Measurements from ENCODE around the gene TEX35.
"Not testable (repeated sequence)": the region's sequence is repeated elsewhere in the genome, so short reads cannot be mapped to it uniquely, and the experiment has no call there.

The TEX35 gene

GRCh38 chr1:178542554-178543289 lies 29.8 kb downstream of the TEX35 start:
- DNase-seq: peak; percentile 67

GRCh38 chr1:178543290-178543607 lies 30.3 kb downstream of the TEX35 start:
- no peak for DNase-seq

- DNase-seq: no peak
Observed at GRCh38 chr1:178544531-178544930, 31.6 kb downstream of the TEX35 start.

GRCh38 chr1:178548108-178548507 lies 35.2 kb downstream of the TEX35 start:
- DNase-seq: no peak

GRCh38 chr1:178551307-178551706 lies 38.4 kb downstream of the TEX35 start:
- no peak for DNase-seq

- DNase-seq: no peak
Observed at GRCh38 chr1:178551940-178552339, 39.0 kb downstream of the TEX35 start.

GRCh38 chr1:178552856-178553255 lies 39.9 kb downstream of the TEX35 start:
- no peak for DNase-seq

- DNase-seq: not testable (repeated sequence)
Observed at GRCh38 chr1:178554351-178554750, 41.4 kb downstream of the TEX35 start.

- DNase-seq: not testable (repeated sequence)
Observed at GRCh38 chr1:178555613-178556012, 42.7 kb downstream of the TEX35 start.

GRCh38 chr1:178558816-178559215 lies 45.9 kb downstream of the TEX35 start:
- not testable (repeated sequence) for DNase-seq

GRCh38 chr1:178560871-178561376 lies 48.0 kb downstream of the TEX35 start:
- DNase-seq: no peak

- no peak for DNase-seq
Observed at GRCh38 chr1:178563099-178563820, 50.4 kb downstream of the TEX35 start.

- DNase-seq: no peak
Observed at GRCh38 chr1:178564086-178564782, 51.3 kb downstream of the TEX35 start.

- DNase-seq: no peak
Observed at GRCh38 chr1:178564783-178565180, 51.9 kb downstream of the TEX35 start.

GRCh38 chr1:178565586-178565985 lies 52.7 kb downstream of the TEX35 start:
- no peak for DNase-seq

- no peak for DNase-seq
Observed at GRCh38 chr1:178566187-178566586, 53.3 kb downstream of the TEX35 start.

GRCh38 chr1:178571807-178572206 lies 58.9 kb downstream of the TEX35 start:
- DNase-seq: no peak
